ENCODE data around the gene METTL17. TPM values are rescaled to one million over a fixed set of nuclear protein-coding genes. Genes with fewer than 3 reads are reported as not detected.

Gene METTL17
- total and polyA plus RNA-seq, 2 of the 13 experiments (the other 11 are each of a cell fraction or from before 2014, with no cell fraction given) = 122 to 199 TPM

DNA sequence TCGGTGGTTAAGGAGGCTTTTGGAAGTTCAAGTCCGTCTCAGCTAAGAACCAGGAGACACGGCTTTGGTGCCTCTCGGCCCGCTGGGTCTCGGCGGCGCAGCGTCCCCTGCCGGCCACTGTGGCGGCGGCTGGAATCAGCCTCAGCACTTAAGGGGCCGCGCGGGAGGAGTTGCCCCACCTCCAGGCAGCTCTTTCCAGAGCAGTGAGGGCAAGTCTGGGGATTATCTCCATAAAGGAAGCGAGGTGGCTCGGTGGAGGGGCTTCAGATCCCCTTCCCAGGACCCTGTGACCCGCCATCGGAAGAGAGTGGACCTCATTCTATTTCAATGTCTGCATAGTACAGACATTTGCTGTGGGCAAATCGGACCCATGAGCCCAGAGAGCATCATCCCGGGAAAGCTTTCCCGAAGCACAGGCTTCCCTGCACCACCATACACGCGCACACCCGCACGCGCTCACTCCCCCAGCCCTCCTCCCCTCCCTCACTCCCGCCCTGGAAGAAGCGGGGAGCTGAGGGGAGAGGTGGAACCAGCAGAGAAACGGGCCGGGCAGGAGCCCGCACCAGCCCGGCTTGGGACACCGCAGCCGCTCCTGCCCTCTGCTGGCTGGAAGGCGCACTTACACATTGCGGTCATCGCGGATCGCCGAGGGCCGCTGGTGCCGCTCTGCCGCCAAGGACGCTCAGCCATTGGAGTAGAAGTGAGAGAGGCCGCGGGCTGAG, 18.6 kb upstream of the METTL17 start (continued):
- TF ChIP-seq, protein P1, sequence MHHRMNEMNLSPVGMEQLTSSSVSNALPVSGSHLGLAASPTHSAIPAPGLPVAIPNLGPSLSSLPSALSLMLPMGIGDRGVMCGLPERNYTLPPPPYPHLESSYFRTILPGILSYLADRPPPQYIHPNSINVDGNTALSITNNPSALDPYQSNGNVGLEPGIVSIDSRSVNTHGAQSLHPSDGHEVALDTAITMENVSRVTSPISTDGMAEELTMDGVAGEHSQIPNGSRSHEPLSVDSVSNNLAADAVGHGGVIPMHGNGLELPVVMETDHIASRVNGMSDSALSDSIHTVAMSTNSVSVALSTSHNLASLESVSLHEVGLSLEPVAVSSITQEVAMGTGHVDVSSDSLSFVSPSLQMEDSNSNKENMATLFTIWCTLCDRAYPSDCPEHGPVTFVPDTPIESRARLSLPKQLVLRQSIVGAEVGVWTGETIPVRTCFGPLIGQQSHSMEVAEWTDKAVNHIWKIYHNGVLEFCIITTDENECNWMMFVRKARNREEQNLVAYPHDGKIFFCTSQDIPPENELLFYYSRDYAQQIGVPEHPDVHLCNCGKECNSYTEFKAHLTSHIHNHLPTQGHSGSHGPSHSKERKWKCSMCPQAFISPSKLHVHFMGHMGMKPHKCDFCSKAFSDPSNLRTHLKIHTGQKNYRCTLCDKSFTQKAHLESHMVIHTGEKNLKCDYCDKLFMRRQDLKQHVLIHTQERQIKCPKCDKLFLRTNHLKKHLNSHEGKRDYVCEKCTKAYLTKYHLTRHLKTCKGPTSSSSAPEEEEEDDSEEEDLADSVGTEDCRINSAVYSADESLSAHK (CRISPR knock-in tag; IDR thresholded peaks at IDR 0.05; ENCODE audit: borderline replicate concordance) = no peak
- TF ChIP-seq STAG1 (CRISPR knock-in tag; IDR thresholded peaks at IDR 0.05) (peak; percentile 72), ZNF367 (CRISPR knock-in tag; IDR thresholded peaks at IDR 0.05; ENCODE audit: borderline replicate concordance) (no peak), HHEX (CRISPR knock-in tag; IDR thresholded peaks at IDR 0.05) (no peak), MBD4 (IDR thresholded peaks at IDR 0.05; ENCODE audit: borderline replicate concordance, low read length) (no peak), MTA3 (CRISPR knock-in tag; IDR thresholded peaks at IDR 0.05) (no peak), NR2F2 (IDR thresholded peaks at IDR 0.05; ENCODE audit: borderline replicate concordance, low read depth) (no peak), SIX4 (CRISPR knock-in tag; IDR thresholded peaks at IDR 0.05) (no peak), TEAD2 (CRISPR knock-in tag; IDR thresholded peaks at IDR 0.05) (no peak), NCOA2 (CRISPR knock-in tag; IDR thresholded peaks at IDR 0.05) (0 out of 2 replicates have a peak, but pooled peaks have one; percentile 6), ZFX (CRISPR knock-in tag; IDR thresholded peaks at IDR 0.05; ENCODE audit: low read depth) (peak; percentile 49; the same call in 1 of the 2 replicates), IRF2 (CRISPR knock-in tag; IDR thresholded peaks at IDR 0.05) (peak; percentile 14; the same call in 1 of the 2 replicates), ZNF143 (CRISPR knock-in tag; IDR thresholded peaks at IDR 0.05) (no peak), HIVEP1 (CRISPR knock-in tag; IDR thresholded peaks at IDR 0.05) (peak; percentile 54), ZNF451 (CRISPR knock-in tag; IDR thresholded peaks at IDR 0.05) (no peak; the same call in 1 of the 2 replicates), CCAR2 (optimal IDR thresholded peaks at IDR 0.05; ENCODE audit: low read depth, low read length) (no peak), ZFP1 (CRISPR knock-in tag; IDR thresholded peaks at IDR 0.05) (peak; percentile 12; the same call in 1 of the 2 replicates), SIX1 (CRISPR knock-in tag; IDR thresholded peaks at IDR 0.05; ENCODE audit: borderline replicate concordance) (no peak), ZNF460 (CRISPR knock-in tag; IDR thresholded peaks at IDR 0.05; ENCODE audit: borderline replicate concordance) (no peak), MAFK (conservative IDR thresholded peaks at IDR 0.05 in 1 of 2, IDR thresholded peaks at IDR 0.05 in 1 of 2; ENCODE audit: low read length in 2 of 2) (no peak)
- TF ChIP-seq, protein P2, sequence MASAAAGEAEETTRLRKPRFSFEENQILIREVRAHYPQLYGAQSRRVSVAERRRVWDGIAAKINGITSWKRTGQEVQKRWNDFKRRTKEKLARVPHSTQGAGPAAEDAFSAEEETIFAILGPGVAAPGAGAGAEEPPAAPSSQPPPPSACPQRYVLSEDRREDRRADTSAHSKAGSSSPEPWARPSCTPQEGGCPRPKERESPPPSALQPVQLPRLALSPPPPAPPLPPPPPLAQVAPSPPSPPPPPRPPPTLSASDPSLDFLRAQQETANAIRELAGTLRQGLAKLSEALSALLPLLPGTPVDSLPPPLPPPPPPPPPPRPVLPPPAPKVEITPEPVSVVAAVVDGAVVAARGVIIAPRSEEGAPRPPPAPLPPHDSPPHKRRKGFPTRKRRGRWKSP (CRISPR knock-in tag; IDR thresholded peaks at IDR 0.05) = peak; percentile 53
- TF ChIP-seq, protein P3, sequence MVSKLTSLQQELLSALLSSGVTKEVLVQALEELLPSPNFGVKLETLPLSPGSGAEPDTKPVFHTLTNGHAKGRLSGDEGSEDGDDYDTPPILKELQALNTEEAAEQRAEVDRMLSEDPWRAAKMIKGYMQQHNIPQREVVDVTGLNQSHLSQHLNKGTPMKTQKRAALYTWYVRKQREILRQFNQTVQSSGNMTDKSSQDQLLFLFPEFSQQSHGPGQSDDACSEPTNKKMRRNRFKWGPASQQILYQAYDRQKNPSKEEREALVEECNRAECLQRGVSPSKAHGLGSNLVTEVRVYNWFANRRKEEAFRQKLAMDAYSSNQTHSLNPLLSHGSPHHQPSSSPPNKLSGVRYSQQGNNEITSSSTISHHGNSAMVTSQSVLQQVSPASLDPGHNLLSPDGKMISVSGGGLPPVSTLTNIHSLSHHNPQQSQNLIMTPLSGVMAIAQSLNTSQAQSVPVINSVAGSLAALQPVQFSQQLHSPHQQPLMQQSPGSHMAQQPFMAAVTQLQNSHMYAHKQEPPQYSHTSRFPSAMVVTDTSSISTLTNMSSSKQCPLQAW (CRISPR knock-in tag; IDR thresholded peaks at IDR 0.05) = peak; percentile 71
- TF ChIP-seq, protein P4, sequence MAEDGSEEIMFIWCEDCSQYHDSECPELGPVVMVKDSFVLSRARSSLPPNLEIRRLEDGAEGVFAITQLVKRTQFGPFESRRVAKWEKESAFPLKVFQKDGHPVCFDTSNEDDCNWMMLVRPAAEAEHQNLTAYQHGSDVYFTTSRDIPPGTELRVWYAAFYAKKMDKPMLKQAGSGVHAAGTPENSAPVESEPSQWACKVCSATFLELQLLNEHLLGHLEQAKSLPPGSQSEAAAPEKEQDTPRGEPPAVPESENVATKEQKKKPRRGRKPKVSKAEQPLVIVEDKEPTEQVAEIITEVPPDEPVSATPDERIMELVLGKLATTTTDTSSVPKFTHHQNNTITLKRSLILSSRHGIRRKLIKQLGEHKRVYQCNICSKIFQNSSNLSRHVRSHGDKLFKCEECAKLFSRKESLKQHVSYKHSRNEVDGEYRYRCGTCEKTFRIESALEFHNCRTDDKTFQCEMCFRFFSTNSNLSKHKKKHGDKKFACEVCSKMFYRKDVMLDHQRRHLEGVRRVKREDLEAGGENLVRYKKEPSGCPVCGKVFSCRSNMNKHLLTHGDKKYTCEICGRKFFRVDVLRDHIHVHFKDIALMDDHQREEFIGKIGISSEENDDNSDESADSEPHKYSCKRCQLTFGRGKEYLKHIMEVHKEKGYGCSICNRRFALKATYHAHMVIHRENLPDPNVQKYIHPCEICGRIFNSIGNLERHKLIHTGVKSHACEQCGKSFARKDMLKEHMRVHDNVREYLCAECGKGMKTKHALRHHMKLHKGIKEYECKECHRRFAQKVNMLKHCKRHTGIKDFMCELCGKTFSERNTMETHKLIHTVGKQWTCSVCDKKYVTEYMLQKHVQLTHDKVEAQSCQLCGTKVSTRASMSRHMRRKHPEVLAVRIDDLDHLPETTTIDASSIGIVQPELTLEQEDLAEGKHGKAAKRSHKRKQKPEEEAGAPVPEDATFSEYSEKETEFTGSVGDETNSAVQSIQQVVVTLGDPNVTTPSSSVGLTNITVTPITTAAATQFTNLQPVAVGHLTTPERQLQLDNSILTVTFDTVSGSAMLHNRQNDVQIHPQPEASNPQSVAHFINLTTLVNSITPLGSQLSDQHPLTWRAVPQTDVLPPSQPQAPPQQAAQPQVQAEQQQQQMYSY (CRISPR knock-in tag; IDR thresholded peaks at IDR 0.05) = 0 out of 2 replicates have a peak, but pooled peaks have one; percentile 41

Data from HepG2 (cell line).